NCI-H146 treated with DMSO at 0.1 percent for 48 hours (cell line): ENCODE results near the gene RP9.
"Not testable (repeated sequence)": the region's sequence is repeated elsewhere in the genome, so short reads cannot be mapped to it uniquely, and the experiment has no call there.

ENCODE experiments used
- DNase-seq: peaks from one replicate; lab custom pipeline; 2025; ENCODE audit not compliant: unreplicated experiment; lab: John Stamatoyannopoulos, UW

Gene RP9

DNA sequence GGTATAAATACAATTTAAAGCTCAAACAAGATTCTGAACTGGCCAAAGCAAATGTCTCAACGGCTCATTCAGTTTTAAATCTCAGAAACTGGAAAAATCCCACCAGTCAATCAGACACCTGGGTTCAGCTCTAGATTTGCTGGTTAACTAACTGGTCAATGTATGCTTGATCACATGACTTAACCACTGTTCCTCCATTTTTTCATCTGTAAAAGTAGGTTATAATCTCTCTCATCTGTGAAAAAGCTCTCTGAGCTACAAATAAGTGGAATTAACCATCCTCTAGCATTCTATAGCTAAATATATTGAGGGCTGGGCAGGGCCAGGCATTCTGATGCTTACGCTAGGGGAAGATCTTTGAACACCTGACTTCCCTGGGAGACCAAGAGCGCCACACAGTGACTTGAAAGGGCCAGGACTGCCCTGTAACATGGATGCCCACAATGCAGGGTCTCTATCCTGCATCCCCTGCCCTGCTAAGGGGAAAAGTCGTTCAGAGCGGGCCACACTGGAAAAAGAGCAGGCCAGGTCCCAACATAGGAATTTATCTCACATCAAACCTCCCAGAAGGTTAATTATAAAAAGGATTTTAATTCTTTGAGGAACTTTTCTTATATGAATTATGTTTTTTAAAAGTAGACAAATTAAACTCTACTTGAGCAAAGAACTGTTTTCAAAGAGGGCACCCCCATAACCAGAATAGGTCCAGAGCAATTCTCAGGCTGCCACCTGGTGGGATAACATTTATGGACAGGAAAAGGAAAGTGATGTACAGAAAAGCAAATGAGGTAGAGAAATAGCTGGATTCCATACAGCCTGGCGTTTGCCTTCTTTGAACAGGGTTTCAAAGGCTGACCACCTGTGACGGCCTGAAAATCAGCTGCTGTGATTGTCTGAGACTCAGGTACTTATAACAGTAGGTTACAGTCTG is 1.8 kb downstream of the RP9 start:
- DNase-seq, result peak; percentile 29

DNA sequence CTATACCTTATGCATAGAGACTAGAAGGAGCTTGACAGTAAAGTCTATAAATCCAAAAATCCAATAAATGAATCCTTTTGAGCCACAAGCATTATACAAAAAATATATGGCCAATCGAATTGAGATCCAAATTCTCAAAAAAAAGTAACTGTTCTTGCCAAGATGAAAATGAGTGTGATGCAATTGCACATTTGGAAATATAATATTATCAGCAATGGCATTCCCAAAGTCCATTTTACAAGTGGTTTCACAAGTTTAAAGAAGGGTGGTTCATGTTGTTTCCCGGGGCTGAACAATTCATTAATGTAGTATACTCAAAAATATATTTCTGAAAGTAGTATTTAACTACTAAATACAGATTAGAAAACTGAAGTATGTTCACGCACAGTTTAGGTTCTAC is 7.3 kb downstream of the RP9 start:
- no peak for DNase-seq

DNA sequence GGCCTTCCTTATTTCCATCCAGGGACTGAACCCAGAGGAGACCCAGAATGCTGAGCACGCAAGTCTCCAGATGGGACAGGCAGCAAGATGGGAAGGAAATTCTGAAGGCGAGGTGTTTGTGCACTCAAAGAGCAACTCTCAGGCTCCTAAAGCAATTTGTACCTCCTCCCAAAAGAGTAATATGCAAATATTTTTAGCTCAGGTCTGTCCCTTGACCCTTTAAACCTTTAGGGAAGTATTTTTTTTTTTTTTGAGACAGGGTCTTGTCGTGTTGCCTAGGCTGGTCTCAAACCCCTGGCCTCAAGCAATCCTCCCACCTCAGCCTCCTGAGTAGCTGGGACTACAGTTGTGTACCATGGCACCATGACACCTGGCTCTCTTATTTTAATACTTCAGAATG is 8.4 kb downstream of the RP9 start:
- no peak for DNase-seq

DNA sequence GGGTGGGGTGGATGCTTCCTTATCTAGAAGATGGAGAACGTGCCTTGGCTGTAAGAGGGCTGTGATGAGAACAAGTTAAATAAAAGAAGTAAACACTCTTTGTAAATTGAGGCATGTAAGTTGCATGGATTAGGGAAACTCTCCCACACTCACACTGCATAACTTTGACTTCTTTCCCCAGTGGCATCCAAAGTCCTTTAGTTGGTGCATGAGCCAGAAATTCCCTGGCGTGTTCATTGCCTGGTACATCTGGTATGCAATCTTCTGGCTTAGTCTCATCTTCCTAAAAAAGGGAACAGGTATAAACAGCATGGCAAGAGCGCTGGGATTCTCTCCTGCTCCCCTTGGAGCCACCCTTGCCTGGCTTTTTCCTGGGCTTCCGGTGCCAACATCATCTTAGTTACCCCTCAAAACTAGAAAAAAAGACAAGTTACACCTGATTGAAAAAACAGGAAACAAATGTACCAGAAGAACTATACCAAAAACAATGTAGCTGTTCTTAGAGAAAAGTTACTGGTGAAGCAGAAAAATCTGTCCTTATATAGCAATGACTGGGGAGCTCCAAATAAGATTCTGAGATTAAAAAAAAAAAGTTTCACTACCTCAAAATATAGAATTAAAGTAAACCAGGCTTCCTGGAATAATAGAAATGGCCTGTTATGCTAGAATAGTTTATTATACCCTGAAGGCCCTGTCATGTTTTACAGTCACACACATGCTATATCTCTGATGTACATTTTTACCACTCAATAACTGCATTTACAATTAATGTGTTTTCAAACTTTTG is 9.9 kb downstream of the RP9 start:
- no peak for DNase-seq

DNA sequence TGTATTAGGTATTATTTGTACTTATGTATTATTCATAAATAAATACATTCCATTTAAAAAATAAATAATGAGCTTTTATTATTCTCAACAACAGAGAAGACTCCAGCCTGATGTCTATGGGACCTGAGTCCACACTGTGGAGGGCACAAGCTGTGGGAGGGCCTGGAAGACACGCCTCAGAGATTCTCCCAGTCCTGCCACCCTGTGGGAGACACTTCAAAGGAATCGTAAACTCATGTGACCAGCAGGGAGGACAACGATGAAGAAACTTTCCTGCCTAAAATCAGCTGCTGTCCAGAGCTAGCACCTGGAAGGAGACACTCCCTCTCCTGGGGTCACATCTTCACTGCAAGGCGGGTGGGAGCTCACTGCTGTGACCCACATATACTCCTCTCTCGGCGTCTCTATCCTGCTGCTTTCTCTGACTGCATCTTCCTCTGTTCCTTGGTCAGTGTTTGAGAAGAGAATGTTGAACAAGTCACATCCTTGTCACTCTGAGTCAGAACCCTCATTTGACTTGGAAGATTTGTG is 14.4 kb downstream of the RP9 start:
- DNase-seq, result not testable (repeated sequence)

DNA sequence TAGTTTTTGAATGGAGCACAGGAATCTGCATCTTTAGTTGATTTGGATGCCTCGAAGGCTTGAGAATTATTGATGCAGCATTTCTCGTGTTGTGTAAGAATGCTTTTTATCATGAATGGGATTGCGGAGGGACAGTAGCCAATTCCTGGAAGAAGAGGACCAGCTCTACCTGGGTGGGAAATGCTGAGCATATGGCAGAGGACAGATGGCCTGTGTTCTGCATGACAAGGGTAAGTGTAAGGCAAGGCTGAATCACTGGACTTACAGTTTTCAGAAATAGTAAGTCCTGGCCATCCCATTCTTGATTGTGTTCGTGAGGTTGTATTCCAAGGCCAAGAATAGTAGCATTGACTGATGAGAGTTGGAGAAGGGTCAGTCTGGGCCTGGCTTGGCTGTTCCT is 15.9 kb downstream of the RP9 start:
- DNase-seq, result no peak

DNA sequence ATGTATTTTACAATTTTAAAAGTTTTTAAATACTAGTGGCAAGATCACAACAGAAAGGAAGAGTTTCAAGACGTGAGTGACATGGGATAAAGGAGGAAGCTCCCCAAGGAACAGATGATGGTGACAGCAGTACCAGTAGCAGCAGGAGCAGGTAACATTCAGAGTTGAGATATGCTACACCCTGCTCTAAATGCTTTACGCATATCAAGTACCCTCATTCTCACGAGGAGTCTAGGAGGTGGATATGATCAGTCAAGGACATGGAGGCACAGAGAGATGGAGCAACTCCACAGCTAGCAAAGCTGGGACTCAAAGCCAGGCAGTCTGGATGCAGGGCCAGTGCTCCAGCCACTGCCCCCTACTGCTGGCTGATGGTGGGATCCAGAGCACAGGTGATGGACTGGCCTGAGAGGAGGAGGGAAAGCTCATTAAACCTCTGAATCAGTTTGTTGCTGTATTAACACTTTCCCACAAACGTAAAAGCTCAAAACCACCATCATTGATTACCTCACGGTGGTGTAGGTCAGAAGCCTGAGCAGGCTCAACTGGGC is 17.5 kb downstream of the RP9 start:
- no peak for DNase-seq

DNA sequence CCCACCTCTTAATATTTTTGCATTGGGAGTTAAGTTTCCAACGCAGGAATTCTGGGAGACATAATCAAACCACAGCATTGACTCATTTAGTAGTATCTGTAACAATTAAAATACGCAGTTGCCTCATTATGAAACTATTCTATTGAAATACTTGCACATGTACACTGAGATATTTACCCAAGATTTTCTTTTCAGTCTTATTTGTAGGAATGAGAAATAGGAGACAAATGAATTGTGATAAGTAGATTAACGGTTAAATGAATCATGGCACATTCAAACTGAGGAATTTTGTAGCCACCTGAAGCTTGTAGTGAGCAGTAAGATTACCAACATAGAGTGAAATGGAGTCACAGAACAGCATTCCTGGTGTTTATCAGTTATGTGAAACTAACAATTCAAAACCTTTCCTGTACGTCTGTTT is 18.1 kb downstream of the RP9 start:
- no peak for DNase-seq

DNA sequence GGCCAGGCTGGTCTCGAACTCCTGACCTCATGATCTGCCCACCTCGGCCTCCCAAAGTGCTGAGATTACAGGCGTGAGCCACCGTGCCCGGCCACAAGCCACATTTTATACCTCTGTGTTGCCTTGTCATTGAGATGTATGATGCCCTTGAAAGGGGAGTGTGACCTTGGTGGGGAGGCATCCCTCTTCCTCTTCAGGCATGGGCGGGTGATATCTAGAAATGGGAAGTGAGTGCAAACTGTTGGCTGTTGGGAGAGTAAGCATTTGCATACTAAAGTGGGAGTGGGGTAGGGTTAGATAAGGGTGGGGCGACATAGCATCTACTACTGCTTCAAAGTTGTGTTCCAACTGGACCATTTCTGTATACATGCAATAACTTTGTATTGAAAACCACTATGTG is 20.1 kb downstream of the RP9 start:
- no peak for DNase-seq

DNA sequence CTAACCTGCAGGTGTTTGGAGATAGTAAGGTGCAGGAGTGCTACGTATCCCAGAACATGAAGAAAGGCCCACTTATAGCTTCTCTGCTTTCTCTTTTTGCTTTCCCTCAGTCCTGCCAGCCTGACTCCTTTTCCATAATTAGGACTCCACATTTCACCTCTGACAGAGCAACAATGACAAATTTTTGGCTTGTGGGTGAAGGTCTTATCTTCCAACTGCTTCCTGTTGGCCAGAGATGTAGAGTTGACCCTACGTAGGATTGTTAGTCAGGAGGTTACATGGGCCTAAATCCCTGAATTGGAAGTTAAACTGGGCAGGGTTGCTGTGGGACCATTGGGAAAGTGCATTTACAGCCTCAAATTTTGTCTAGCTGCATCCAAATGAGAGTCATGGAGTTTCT is 21.3 kb downstream of the RP9 start:
- no peak for DNase-seq

DNA sequence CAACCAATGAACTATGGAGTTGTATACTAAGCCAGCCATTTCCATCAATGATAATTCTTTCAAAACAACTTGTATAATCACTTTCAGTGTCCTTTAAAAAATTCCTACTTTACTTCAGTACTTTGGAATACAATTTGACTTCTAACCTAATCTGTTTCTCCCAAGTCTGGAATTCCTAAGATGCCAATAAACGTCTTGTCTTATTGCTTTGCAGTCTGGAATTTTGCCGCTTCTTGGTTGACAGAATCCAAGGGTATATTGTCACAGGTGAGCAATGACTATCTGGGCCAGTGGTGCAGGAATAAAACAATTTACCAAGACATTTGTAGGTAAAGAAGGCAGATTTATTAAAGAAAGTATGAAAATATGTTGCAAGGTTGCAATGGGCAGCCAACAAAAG is 21.8 kb downstream of the RP9 start:
- no peak for DNase-seq

DNA sequence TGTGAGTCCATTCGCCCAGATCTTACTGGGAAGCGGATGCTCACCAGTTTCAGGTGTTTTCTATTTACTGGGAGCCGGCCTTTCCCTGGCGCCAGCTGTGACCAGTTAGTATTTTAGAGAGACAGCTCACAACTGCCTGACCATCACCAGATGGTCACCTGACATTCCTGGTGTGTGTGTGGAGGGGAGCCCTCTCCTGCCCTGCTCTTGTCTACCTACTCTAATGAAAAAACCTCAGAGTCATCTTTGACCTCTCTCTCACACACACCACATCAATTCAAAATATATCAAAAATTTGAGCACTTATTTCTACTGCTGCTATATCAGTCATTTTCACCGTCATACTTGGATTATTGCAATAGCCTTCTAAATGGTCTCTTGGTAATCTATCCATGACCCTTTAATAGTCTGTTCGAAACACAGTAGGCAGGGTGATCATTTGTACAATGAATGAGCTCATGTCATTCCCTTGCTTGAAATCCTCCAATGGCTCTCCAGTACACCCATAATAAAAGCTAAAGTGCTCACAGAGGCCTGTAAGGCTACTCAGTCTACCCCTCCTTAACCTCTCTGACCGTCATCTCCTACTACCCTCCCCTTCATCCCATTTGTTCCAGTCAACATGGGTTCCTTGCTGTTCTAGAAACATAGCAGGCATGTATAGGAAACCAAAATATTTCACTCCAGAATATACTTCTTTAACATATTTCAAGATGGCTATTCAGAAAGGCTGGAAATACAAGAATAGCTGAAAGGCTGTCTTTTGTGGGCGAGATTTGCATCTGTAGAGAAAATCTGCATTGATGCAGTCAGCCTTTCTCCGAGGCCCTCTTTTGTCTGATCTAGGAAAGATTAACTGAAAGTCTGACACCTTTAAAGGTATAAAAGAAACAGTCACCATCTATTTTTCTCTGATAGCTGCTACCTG is 29.2 kb downstream of the RP9 start:
- no peak for DNase-seq

DNA sequence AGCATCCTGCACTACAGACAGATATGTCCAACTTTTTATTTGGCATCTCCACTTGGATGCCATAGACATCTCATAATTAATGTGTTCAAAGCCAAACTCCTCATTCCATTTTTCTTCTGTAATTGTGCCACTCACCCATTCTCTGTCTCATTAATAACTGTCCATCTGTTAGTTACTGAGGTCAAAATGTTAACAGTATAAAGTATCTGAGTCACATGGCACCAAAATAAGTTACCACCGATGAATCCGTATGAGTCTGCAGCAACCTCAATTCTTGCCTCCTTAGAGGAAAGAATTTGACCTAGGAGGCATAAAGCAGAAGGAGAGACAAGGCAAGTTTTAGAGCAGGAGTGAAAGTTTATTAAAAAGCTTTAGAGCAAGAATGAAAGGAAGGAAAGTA is 30.1 kb downstream of the RP9 start:
- DNase-seq, result no peak

DNA sequence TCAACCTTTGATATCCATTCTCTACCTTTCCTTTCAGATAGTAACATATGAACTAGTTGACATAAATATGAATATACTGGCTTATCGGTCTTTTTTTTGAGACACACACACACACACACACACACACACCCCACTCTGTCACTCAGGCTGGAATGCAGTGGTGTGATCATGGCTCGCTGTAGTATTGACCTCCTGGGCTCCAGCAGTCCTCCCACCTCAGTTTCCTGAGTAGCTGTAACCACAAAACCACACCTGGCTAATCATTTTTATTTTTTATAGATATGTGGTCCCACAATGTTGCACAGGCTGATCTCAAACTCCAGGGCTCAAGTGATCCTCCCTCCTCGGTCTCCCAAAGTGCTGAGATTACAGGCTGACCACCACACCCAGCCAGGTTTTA is 32.5 kb downstream of the RP9 start:
- no peak for DNase-seq

DNA sequence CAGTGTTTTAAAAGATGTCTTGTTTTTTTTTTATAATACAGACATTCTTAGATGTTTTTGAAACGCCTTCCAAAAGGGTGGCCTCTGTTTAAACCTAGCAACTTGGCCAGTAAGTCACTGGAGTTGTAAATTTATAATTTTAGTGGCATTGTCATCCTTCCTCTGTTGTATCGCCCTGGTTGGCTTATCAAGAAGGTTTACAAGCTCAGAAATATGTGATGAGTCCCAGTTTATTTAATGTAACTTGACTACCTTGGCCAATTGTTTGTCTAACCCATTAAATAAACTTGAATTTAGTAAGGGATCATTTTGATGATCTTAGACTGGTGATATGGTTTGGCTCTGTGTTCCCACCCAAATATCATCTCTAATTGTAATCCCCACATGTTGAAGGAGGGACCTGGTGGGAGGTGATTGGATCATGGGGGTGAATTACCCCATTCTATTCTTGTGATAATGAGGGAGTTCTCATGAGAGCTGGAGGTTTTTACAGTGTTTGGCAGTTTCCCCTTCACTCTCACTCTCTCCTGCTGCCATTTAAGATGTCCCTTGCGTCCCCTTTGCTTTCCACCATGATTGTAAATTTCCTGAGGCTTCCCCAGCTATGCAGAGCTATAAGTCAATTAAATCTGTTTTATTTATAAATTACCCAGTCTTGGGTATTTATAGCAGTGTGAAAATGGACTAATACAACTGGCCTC is 33.2 kb downstream of the RP9 start:
- DNase-seq, result no peak

DNA sequence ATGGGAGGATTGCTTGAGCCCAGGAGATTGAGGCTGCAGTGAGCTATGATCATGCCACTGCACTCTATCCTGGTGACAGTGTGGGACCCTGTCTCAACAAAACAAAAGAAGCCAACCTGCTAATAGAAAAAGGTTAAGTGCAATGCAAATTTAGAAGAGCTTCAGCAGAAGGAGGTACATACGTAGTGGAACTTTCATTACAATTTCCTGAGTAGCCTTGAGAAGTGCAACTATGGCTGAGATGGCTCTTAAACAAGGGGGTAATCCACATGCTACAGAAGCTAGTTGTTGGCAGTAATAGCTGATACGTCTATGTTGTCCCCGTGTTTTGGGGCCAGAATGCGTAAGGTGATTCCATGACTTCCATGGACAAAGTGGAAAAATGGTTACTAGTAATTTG is 36.0 kb downstream of the RP9 start:
- no peak for DNase-seq

DNA sequence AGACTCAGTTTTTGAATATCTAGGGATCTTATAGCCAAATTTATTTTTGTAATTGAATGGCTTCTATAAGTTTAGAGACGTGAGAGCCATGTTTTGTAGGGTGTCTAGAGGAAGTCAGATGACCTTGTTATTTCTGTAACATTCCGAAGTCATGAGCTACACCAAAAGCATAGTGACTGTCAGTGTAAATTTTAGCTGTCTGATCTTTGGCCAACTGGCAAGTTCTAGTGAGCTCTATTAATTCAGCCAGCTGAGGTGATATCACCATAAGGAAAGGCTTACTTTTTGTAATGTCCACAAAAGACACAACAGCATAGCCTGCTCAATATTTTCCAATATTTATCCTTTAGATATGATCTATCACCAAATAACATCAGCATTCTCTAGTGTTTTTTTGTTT is 36.7 kb downstream of the RP9 start:
- no peak for DNase-seq

DNA sequence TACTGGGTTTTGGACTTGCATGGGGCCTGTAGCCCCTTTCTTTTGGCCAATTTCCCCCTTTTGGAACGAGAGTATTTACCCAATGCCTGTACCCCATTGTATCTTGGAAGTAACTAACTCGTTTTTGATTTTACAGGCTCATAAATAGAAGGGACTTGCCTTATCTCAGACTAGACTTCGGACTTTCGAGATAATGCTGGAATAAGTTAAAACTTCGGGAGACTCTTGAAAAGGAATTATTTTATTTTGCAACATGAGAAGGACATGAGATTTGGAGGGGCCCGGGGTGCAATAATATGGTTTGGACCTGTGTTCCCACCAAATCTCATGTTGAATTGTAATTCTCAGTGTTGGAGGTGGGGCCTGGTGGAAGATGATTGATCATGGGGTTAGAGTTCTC is 38.4 kb downstream of the RP9 start:
- DNase-seq, result no peak

DNA sequence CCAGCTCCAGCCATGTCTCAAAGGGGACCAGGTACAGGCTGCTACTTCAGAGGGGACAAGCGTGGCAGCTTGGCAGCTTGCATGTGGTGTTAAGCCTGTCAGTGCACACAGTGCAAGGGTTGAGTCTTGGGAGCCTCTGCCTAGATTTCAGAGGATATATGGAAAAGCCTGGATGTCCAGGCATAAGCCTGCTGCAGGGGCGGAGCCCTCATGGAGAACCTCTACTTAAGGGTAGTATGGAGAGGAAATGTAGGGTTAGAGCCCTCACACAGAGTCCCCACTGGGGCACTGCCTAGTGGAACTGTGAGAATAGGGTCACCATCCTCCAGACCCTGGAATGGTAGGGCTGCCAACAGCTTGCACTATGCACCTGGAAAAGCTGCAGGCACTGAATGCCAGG is 38.9 kb downstream of the RP9 start:
- no peak for DNase-seq

DNA sequence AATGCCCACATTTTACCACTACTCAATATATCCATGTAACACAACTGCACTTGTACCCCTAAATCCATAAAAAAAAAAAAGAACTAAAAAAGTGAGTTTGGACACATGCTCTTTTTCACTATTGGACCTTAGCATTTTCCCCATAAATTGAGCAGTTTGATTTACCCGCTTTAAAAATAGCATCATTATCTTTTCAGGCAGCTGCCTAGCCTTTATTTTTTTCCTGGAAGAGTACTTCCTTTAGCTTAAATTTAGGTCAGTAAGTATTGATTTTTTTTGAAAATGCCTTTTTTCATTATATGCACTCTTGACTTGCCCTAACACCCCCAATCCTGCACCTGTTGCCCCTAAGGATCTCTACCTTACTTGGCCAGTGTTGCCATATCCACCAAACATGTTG is 41.3 kb downstream of the RP9 start:
- no peak for DNase-seq
